Right atrium auricular region (tissue), 2 donors: ENCODE measurements around the gene CACNA2D2. TPM values are rescaled to one million over a fixed set of nuclear protein-coding genes. Genes with fewer than 3 reads are reported as not detected.
A peak's percentile ranks its signal among the peaks of the same experiment; 100 is the strongest.

Experiments
- DNase-seq: peaks from one replicate; pipeline ENCODE4 v3.0.0-alpha.2; 2019; ENCODE audit warnings: low spot score
- H3K27ac ChIP-seq, 2 donors: fragments of 200-600 bp; sonication (generic); 1 replicate in 1 of 2; 2 replicates in 1 of 2; pipeline ENCODE4 v1.5.1; 2016 to 2019
- H3K27me3 ChIP-seq, 2 donors: fragments of 200-600 bp; sonication (generic); one replicate each; pipeline versions ENCODE4 v1.5.1 to v1.6.0; 2017 to 2019
- H3K36me3 ChIP-seq: fragments of 200-600 bp; sonication (generic); one replicate; pipeline ENCODE4 v1.5.1; 2016
- H3K4me1 ChIP-seq, 2 donors: fragments of 200-600 bp; sonication (generic); one replicate each; pipeline versions ENCODE4 v1.5.1 to v1.6.0; 2017 to 2019
- H3K4me3 ChIP-seq, 2 donors: fragments of 200-600 bp; sonication (generic); 1 replicate in 1 of 2; 2 replicates in 1 of 2; pipeline ENCODE4 v1.5.1; 2017 to 2019; ENCODE audit warnings: mild to moderate bottlenecking in 1 of 2, moderate library complexity in 1 of 2
- H3K9me3 ChIP-seq, 2 donors: fragments of 200-600 bp; sonication (generic); one replicate each; pipeline ENCODE4 v1.5.1; 2019
- CTCF ChIP-seq, 2 donors: fragments of 200-600 bp; sonication (generic); IDR thresholded peaks; one replicate each; pipeline ENCODE4 v1.5.1; 2019; ENCODE audit warnings: antibody characterized with exemption in 2 of 2
- total RNA-seq, 2 donors: library from RNA; depleted of rRNA; stranded (reverse); fragments of >200 nt; gene quantifications; one replicate each; pipeline ENCODE4 v1.1.0, GENCODE V29; 2016

The CACNA2D2 gene
- total RNA-seq, 2 donors from 2014 or later: 3.7 to 6.2 TPM

DNA sequence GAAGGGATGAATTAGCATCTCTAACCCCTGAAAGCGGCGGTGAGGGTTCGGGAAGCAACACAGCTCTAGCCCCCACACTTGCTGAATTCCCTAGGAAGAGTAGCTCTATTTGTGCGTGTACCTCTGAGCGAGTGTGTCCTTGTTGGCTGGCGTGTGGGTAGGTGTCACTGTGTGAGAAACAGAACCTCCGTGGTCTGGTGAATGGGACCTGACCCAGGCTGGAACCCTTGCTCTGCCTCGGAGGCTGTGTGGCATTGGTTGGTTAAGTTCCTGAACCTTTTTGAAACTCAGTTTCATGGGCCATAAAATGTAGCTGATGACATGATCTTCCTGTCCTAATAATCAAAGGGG is 143.7 kb downstream of the CACNA2D2 start:
- Histone ChIP-seq H3K27ac (no peak overlapping the region), H3K4me1 (peaks cover 0 to 55% of the 10 kb centered on the region in 2 donors), H3K9me3 (no peaks in the 10 kb centered on the region), H3K27me3 (no peaks in the 10 kb centered on the region), H3K36me3 (peaks cover 13% of the 10 kb centered on the region), H3K4me3 (peak overlapping the region in 1 of 2 donors; percentile 90)
- DNase-seq: no peak
- TF ChIP-seq CTCF (IDR thresholded peaks at IDR 0.05): no peak

DNA sequence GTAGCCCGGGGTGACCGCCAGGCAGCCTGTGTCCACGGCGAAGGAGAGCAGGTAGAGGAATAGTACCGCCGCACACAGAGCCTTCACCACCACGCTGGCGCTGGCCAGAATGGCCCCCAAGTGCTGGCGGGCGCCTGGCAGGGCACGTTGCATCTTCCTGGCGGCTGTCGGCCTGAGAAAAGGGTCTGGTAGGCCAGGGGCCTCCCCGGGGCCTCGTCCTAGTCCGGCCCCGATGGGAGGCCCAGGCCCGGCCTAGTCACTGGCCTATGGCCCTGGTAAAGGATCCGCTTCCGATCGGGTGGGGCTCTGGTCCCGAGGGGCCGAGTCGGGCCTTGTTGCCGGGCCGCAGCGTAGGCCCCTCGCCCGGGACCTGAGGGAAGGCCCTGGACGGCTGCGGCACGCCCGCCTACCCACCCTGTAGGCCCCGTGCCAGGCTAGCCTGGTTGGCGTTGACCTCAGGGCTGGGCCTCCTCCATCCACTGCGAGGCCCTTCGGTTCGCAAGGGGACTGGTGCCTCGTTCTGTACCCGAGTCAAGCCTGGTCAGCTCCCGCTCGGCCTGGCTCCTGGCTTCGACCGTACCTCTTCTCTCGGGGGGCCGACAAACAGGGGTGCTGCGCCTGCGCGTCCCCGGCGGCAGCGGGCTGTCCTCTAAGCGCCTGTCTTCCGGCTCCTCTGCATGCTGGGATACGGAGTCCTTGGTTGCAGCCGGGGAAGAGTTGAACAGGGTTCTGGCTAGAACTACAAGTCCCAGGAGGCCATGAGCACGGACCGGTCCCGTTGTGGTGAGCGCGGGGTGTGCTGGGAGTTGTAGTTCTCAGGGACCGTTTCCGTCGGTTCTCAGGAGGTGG is 144.3 kb downstream of the CACNA2D2 start, which contains the start of gene TMEM115:
TMEM115 (minus strand) TSS at position 611 of the 849 bp plus-strand sequence; CDS start at position 153, 458 bp downstream.
- peak within 1 kb of the TSS; percentile 89 to 90 for H3K27ac ChIP-seq
- no peaks in the 10 kb centered on the region for H3K27me3 ChIP-seq
- H3K36me3 ChIP-seq: peaks cover 19% of the 10 kb centered on the region
- H3K9me3 ChIP-seq: no peaks in the 10 kb centered on the region
- peak; percentile 97 for DNase-seq
- no peak for TF ChIP-seq CTCF (IDR thresholded peaks at IDR 0.05)
- H3K4me1 ChIP-seq: peaks cover 0 to 52% of the 10 kb centered on the region in 2 donors
- H3K4me3 ChIP-seq: peak within 1 kb of the TSS; percentile 78 to 90

GRCh38 chr3:50358355-50358910 is 145.0 kb downstream of the CACNA2D2 start:
- peak overlapping the region; percentile 89 to 90 for H3K27ac ChIP-seq
- peaks cover 26% of the 10 kb centered on the region for H3K36me3 ChIP-seq
- H3K9me3 ChIP-seq: no peaks in the 10 kb centered on the region
- no peak for DNase-seq
- H3K27me3 ChIP-seq: no peaks in the 10 kb centered on the region
- TF ChIP-seq CTCF (IDR thresholded peaks at IDR 0.05): no peak
- peak overlapping the region; percentile 78 to 90 for H3K4me3 ChIP-seq
- peaks cover 0 to 58% of the 10 kb centered on the region in 2 donors for H3K4me1 ChIP-seq

GRCh38 chr3:50357481-50357880 is 146.0 kb downstream of the CACNA2D2 start:
- no peaks in the 10 kb centered on the region for H3K27me3 ChIP-seq
- peak overlapping the region; percentile 5 to 90 for H3K4me3 ChIP-seq
- H3K9me3 ChIP-seq: no peaks in the 10 kb centered on the region
- H3K36me3 ChIP-seq: peaks cover 32% of the 10 kb centered on the region
- no peak for DNase-seq
- peaks cover 0 to 62% of the 10 kb centered on the region in 2 donors for H3K4me1 ChIP-seq
- peak overlapping the region in 1 of 2 donors; percentile 90 for H3K27ac ChIP-seq
- no peak for TF ChIP-seq CTCF (IDR thresholded peaks at IDR 0.05)

DNA sequence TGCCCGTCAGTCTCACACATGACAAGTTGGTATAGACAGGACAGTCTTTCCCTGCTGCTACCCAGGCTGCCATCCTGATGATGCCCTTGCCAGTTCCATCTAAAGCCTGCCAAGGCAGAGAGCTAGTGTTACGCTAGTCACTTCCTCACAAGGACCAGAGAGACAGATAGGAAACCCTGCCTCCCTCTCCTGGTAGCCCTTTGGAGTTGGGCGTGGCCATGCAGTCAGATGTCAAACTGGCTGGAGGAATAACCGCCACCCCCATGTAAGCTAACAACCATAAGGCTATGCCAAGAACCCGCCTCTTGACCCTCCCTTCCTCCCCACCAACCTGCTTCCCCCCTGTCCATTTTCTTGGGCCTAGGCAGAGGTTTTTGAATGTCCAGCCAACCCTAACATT is 146.9 kb downstream of the CACNA2D2 start:
- no peaks in the 10 kb centered on the region for H3K9me3 ChIP-seq
- H3K36me3 ChIP-seq: peaks cover 32% of the 10 kb centered on the region
- H3K4me3 ChIP-seq: peak overlapping the region; percentile 13 to 90
- peaks cover 0 to 67% of the 10 kb centered on the region in 2 donors for H3K4me1 ChIP-seq
- no peaks in the 10 kb centered on the region for H3K27me3 ChIP-seq
- H3K27ac ChIP-seq: peak overlapping the region; percentile 52 to 90
- DNase-seq: no peak
- no peak for TF ChIP-seq CTCF (IDR thresholded peaks at IDR 0.05)
